ENCODE results near the gene ADORA3.

ADORA3 gene

GRCh38 chr1:111474521-111474920 lies 28.9 kb downstream of the ADORA3 start:
- no peak for DNase-seq (ENCODE audit: low read depth)

- DNase-seq (ENCODE audit: low read depth), result no peak
Measured at GRCh38 chr1:111474106-111474505, 29.3 kb downstream of the ADORA3 start.

- DNase-seq (ENCODE audit: low read depth), result no peak
Measured at GRCh38 chr1:111471538-111471937, 31.9 kb downstream of the ADORA3 start.

GRCh38 chr1:111471012-111471411 lies 32.4 kb downstream of the ADORA3 start:
- DNase-seq (ENCODE audit: low read depth), result no peak

GRCh38 chr1:111470596-111470995 lies 32.8 kb downstream of the ADORA3 start:
- no peak for DNase-seq (ENCODE audit: low read depth)

- DNase-seq (ENCODE audit: low read depth), result no peak
Measured at GRCh38 chr1:111469539-111469938, 33.9 kb downstream of the ADORA3 start.

GRCh38 chr1:111468717-111469100 lies 34.7 kb downstream of the ADORA3 start:
- DNase-seq (ENCODE audit: low read depth), result no peak

- no peak for DNase-seq (ENCODE audit: low read depth)
Measured at GRCh38 chr1:111467865-111468716, 35.3 kb downstream of the ADORA3 start.

GRCh38 chr1:111466480-111466879 lies 37.0 kb downstream of the ADORA3 start:
- DNase-seq (ENCODE audit: low read depth), result no peak

- no peak for DNase-seq (ENCODE audit: low read depth)
Measured at GRCh38 chr1:111465754-111466153, 37.7 kb downstream of the ADORA3 start.

GRCh38 chr1:111463029-111463683 lies 40.3 kb downstream of the ADORA3 start:
- peak; percentile 52 for DNase-seq (ENCODE audit: low read depth)

GRCh38 chr1:111462370-111463028 lies 40.9 kb downstream of the ADORA3 start:
- no peak for DNase-seq (ENCODE audit: low read depth)

- no peak for DNase-seq (ENCODE audit: low read depth)
Measured at GRCh38 chr1:111461765-111462164, 41.7 kb downstream of the ADORA3 start.

- DNase-seq (ENCODE audit: low read depth), result no peak
Measured at GRCh38 chr1:111455642-111456031, 47.8 kb downstream of the ADORA3 start.

- no peak for DNase-seq (ENCODE audit: low read depth)
Measured at GRCh38 chr1:111454859-111455641, 48.4 kb downstream of the ADORA3 start.

- DNase-seq (ENCODE audit: low read depth), result no peak
Measured at GRCh38 chr1:111453706-111454105, 49.7 kb downstream of the ADORA3 start.

- no peak for DNase-seq (ENCODE audit: low read depth)
Measured at GRCh38 chr1:111452581-111452980, 50.9 kb downstream of the ADORA3 start.

- no peak for DNase-seq (ENCODE audit: low read depth)
Measured at GRCh38 chr1:111450185-111450584, 53.2 kb downstream of the ADORA3 start.

- DNase-seq (ENCODE audit: low read depth), result no peak
Measured at GRCh38 chr1:111449703-111450017, 53.8 kb downstream of the ADORA3 start.

Data from ELR (cell line).